HG02623 (cell line): ENCODE results near the gene HCFC1R1.

Experiments
- ATAC-seq: cut with Tn5 transposase; IDR thresholded peaks from one replicate; pipeline ENCODE4 v1.9.1; 2021; ENCODE audit warnings: moderate library complexity; ENCODE audit not compliant: unreplicated experiment

Gene HCFC1R1

GRCh38 chr16:2976673-2977072 is 47.1 kb downstream of the HCFC1R1 start:
- no peak for ATAC-seq

GRCh38 chr16:2976201-2976600 is 47.5 kb downstream of the HCFC1R1 start:
- no peak for ATAC-seq

- no peak for ATAC-seq
Observed at GRCh38 chr16:2975161-2975795, 48.5 kb downstream of the HCFC1R1 start.

- no peak for ATAC-seq
Observed at GRCh38 chr16:2974319-2975056, 49.3 kb downstream of the HCFC1R1 start.

- ATAC-seq, result no peak
Observed at GRCh38 chr16:2973605-2974318, 50.0 kb downstream of the HCFC1R1 start.

GRCh38 chr16:2973093-2973492 is 50.6 kb downstream of the HCFC1R1 start:
- ATAC-seq, result no peak
